Nephron progenitor cell (in vitro differentiated cells): ENCODE data around the gene BEGAIN.

Experiments
- DNase-seq: peaks from one replicate; pipeline ENCODE4 v3.0.0; 2021
- H3K27ac Mint-ChIP-seq: 2 replicates; pipeline ENCODE4 v1.8.0; 2021; ENCODE audit warnings: mild to moderate bottlenecking, moderate library complexity, mixed read lengths
- H3K27me3 Mint-ChIP-seq: 2 replicates; pipeline ENCODE4 v1.8.0; 2021; ENCODE audit warnings: mild to moderate bottlenecking, low read depth, mixed read lengths; ENCODE audit not compliant: poor library complexity
- H3K36me3 Mint-ChIP-seq: 2 replicates; pipeline ENCODE4 v1.8.0; 2021; ENCODE audit warnings: low read depth, mixed read lengths
- H3K4me1 Mint-ChIP-seq: 2 replicates; pipeline ENCODE4 v1.8.0; 2021; ENCODE audit warnings: mixed read lengths
- H3K4me3 Mint-ChIP-seq: 2 replicates; pipeline ENCODE4 v1.8.0; 2021; ENCODE audit warnings: mild to moderate bottlenecking, moderate library complexity, mixed read lengths
- H3K9me3 Mint-ChIP-seq: 2 replicates; pipeline ENCODE4 v1.8.0; 2021; ENCODE audit warnings: mild to moderate bottlenecking, moderate library complexity, mixed read lengths
- CTCF ChIP-seq: fragments of 200-600 bp; sonication (generic); IDR thresholded peaks from 2 replicates; pipeline ENCODE4 v1.5.0; 2021; ENCODE audit warnings: antibody characterized with exemption

BEGAIN gene

GRCh38 chr14:100602621-100603230 lies 15.5 kb upstream of the BEGAIN start:
- no peak overlapping the region for H3K4me3 Mint-ChIP-seq
- DNase-seq: no peak
- H3K27ac Mint-ChIP-seq: no peak overlapping the region
- peaks cover 14% of the 10 kb centered on the region for H3K4me1 Mint-ChIP-seq
- H3K27me3 Mint-ChIP-seq: peaks cover 30% of the 10 kb centered on the region
- peaks cover 11% of the 10 kb centered on the region for H3K36me3 Mint-ChIP-seq
- no peak for TF ChIP-seq CTCF
- peaks cover 23% of the 10 kb centered on the region for H3K9me3 Mint-ChIP-seq

GRCh38 chr14:100601914-100602313 lies 14.7 kb upstream of the BEGAIN start:
- no peak for TF ChIP-seq CTCF
- Mint-ChIP-seq H3K4me1 (peaks cover 14% of the 10 kb centered on the region), H3K9me3 (peaks cover 23% of the 10 kb centered on the region), H3K27me3 (peaks cover 30% of the 10 kb centered on the region), H3K36me3 (peaks cover 11% of the 10 kb centered on the region), H3K27ac (no peak overlapping the region), H3K4me3 (no peak overlapping the region)
- DNase-seq: no peak

- Mint-ChIP-seq H3K4me1 (peaks cover 5% of the 10 kb centered on the region), H3K27ac (no peak overlapping the region), H3K36me3 (peaks cover 11% of the 10 kb centered on the region), H3K27me3 (peaks cover 30% of the 10 kb centered on the region), H3K4me3 (no peak overlapping the region), H3K9me3 (peaks cover 23% of the 10 kb centered on the region)
- DNase-seq: no peak
- TF ChIP-seq CTCF: no peak
These were observed 13.8 kb upstream of the BEGAIN start for GRCh38 chr14:100601064-100601463.

- no peak overlapping the region for H3K4me3 Mint-ChIP-seq
- H3K9me3 Mint-ChIP-seq: peaks cover 23% of the 10 kb centered on the region
- H3K27me3 Mint-ChIP-seq: peaks cover 37% of the 10 kb centered on the region
- H3K27ac Mint-ChIP-seq: no peak overlapping the region
- TF ChIP-seq CTCF: no peak
- H3K4me1 Mint-ChIP-seq: no peaks in the 10 kb centered on the region
- peaks cover 11% of the 10 kb centered on the region for H3K36me3 Mint-ChIP-seq
- DNase-seq: no peak
These were observed 12.8 kb upstream of the BEGAIN start for GRCh38 chr14:100599981-100600380.

- H3K27ac Mint-ChIP-seq: no peak overlapping the region
- no peak for TF ChIP-seq CTCF
- H3K27me3 Mint-ChIP-seq: peaks cover 40% of the 10 kb centered on the region
- H3K36me3 Mint-ChIP-seq: no peaks in the 10 kb centered on the region
- H3K9me3 Mint-ChIP-seq: no peaks in the 10 kb centered on the region
- DNase-seq: no peak
- H3K4me1 Mint-ChIP-seq: peaks cover 12% of the 10 kb centered on the region
- no peak overlapping the region for H3K4me3 Mint-ChIP-seq
These were observed 7.4 kb upstream of the BEGAIN start for GRCh38 chr14:100594625-100594951.

- no peak for DNase-seq
- H3K36me3 Mint-ChIP-seq: no peaks in the 10 kb centered on the region
- no peaks in the 10 kb centered on the region for H3K9me3 Mint-ChIP-seq
- H3K27ac Mint-ChIP-seq: no peak overlapping the region
- H3K4me3 Mint-ChIP-seq: no peak overlapping the region
- H3K4me1 Mint-ChIP-seq: peaks cover 13% of the 10 kb centered on the region
- peaks cover 42% of the 10 kb centered on the region for H3K27me3 Mint-ChIP-seq
- no peak for TF ChIP-seq CTCF
These were observed 6.8 kb upstream of the BEGAIN start for GRCh38 chr14:100593751-100594624.
